SK-N-MC (cell line): Measurements from ENCODE around the gene NCAM2.
A peak's percentile ranks its signal among the peaks of the same experiment; 100 is the strongest.

Experiments used
- DNase-seq: peaks from one replicate; pipeline ENCODE4 v3.0.0-alpha.2; 2011; ENCODE audit warnings: low read depth, low spot score
- H3K27ac ChIP-seq: fragments of 200-600 bp; sonication (generic); 2 replicates; pipeline ENCODE4 v1.5.1; 2016; ENCODE audit warnings: mixed run types
- H3K36me3 ChIP-seq: fragments of 200-600 bp; sonication (generic); 2 replicates; pipeline ENCODE4 v1.6.1; 2017; ENCODE audit warnings: antibody characterized with exemption, low read length, mixed read lengths; ENCODE audit not compliant: insufficient read depth
- H3K4me3 ChIP-seq: fragments of 200-600 bp; sonication (generic); 2 replicates; pipeline ENCODE4 v1.5.1; 2016
- H3K9ac ChIP-seq: fragments of 200-600 bp; sonication (generic); 2 replicates; pipeline ENCODE4 v1.8.0; 2017; ENCODE audit warnings: mixed run types, mixed read lengths; ENCODE audit not compliant: insufficient read length
- H3K9me3 ChIP-seq: fragments of 200-600 bp; sonication (generic); 2 replicates; pipeline ENCODE4 v1.6.1; 2017; ENCODE audit warnings: low read depth, mild to moderate bottlenecking, antibody characterized with exemption, low read length, moderate library complexity, mixed read lengths
- EZH2 ChIP-seq: fragments of 200-600 bp; sonication (generic); IDR thresholded peaks from one replicate; pipeline ENCODE4 v1.6.1; 2017; ENCODE audit warnings: antibody characterized with exemption
- FOXP2 ChIP-seq: optimal IDR thresholded peaks from 2 replicates; pipeline ENCODE3; 2011; ENCODE audit warnings: mild to moderate bottlenecking, moderate library complexity; ENCODE audit not compliant: insufficient read depth; ENCODE audit errors: extremely low read length, control extremely low read depth
- POLR2AphosphoS5 ChIP-seq: IDR thresholded peaks from 2 replicates; pipeline ENCODE4 v1.6.1; 2012; ENCODE audit warnings: mild to moderate bottlenecking, low read depth, low read length, borderline replicate concordance

NCAM2 gene

DNA sequence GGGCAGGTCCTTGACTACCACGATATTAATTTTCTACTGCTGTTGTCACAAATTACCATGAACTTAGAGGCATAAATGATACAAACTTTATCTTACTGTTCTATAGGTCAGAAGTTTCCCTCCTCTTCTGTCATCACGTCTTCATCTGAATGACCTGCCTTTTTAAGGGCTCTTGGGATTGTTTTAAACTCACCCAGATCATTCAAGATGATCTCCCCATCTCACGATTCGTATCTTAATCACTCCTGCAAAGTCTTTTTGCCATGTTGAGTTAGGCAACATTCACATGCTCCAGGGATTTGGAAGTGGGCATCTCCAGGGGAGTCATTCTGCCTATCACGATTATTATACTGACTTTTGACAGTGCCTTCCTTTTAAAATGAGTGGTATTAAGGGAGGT lies 32.1 kb downstream of the NCAM2 start:
- H3K4me3 ChIP-seq, result no peak overlapping the region
- TF ChIP-seq EZH2 (no peak), FOXP2 (no peak), POLR2AphosphoS5 (no peak)
- no peak overlapping the region for H3K9ac ChIP-seq
- H3K36me3 ChIP-seq, result peaks cover 5% of the 10 kb centered on the region; the same call in 1 of the 2 replicates
- no peak overlapping the region for H3K27ac ChIP-seq
- 0 out of 2 replicates have a peak, but pooled peaks cover 2% of the 10 kb centered on the region for H3K9me3 ChIP-seq
- DNase-seq, result no peak

DNA sequence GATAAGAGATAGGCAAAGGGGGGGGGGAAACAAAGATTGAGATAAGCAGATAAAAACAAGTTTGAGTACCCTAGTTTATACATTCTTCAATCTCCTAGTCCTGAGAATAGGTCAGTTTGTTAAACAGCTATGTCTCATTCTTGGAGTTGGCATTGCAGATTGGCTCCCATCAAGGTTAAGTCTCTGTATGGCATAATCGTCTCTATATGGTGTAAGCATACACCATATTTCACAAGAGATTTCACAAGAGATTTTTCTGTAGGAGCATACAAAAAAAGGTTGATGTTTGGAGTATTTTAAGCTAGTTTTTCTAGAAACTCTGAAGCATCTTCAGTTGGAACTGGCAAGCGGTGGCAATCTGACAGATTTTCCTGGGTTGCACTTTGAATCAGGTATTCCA lies 35.8 kb downstream of the NCAM2 start:
- Histone ChIP-seq H3K36me3 (peaks cover 5% of the 10 kb centered on the region; the same call in 1 of the 2 replicates), H3K9ac (no peak overlapping the region), H3K9me3 (0 out of 2 replicates have a peak, but pooled peaks cover 2% of the 10 kb centered on the region), H3K27ac (no peak overlapping the region), H3K4me3 (no peak overlapping the region)
- TF ChIP-seq POLR2AphosphoS5 (no peak), FOXP2 (no peak), EZH2 (no peak)
- DNase-seq, result no peak

DNA sequence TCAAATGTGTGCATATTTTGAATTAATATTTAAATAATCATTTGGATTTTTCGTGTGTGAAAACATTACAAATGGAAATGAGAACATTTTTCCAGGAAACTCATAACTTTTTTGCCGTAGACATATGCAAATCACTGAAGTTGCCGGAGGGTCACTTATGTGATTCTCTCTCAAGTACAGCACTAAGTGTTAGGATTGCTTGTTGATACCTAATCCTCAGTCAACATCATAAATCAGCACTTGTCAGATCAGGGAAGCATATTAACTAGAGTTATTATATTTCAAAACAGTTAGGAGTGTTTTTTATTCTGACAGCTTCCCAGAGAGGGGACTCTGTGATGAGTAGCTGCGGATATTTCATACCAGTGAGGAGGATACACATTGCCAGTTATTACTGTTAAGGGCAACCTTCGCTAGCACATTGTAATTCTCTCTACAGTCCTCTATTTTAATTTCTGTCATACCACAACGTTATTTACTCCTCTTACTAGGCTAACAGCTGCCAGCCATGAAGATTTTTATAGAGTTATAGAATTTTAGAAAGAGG lies 41.5 kb downstream of the NCAM2 start:
- H3K9me3 ChIP-seq, result peaks cover 8% of the 10 kb centered on the region; the same call in 1 of the 2 replicates
- TF ChIP-seq POLR2AphosphoS5 (no peak), FOXP2 (peak; percentile 24)
- peak; percentile 73 for DNase-seq
- no peak overlapping the region for H3K4me3 ChIP-seq
- no peak overlapping the region for H3K9ac ChIP-seq
- peaks cover 6% of the 10 kb centered on the region; the same call in 1 of the 2 replicates for H3K36me3 ChIP-seq
- no peak overlapping the region for H3K27ac ChIP-seq

DNA sequence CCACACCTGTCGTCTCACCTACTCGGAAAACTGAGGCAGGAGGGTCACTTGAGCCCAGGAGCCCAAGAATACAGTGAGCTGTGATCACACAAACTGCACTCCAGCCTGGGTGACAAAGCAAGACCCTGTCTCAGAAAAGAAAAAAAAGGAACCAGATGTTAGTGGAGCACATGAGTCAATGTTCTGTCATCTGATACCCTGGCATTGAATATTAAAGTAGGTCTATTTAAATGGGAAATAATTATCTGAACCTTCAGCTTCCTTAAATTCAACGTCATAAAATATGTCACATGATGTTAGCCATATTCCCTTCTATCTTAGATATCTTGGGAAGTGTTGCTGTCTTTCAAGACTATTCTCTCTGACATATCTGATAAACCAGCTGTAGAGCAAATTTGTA lies 47.3 kb downstream of the NCAM2 start:
- Histone ChIP-seq H3K36me3 (peaks cover 6% of the 10 kb centered on the region; the same call in 1 of the 2 replicates), H3K27ac (no peak overlapping the region), H3K9ac (no peak overlapping the region), H3K4me3 (no peak overlapping the region), H3K9me3 (peaks cover 8% of the 10 kb centered on the region; the same call in 1 of the 2 replicates)
- TF ChIP-seq POLR2AphosphoS5 (no peak), EZH2 (no peak), FOXP2 (no peak)
- no peak for DNase-seq

DNA sequence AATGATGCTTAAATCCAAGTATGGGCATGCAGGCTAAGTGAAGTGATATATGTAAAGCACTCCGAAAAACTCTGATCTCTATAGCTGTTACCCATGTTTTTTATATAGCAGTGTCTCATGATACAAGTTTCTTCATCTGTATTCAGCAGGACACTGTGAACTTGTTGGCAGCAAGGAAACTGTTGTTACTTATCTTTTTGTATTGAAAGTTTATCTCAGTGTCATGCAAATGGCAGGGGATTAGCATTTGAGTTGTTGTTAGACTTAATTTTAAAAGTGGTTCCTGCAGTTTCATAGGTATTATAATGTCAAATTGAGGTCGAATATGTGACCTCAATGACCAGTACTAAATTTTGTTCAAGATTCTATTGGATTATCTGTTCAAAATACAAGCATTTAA lies 47.9 kb downstream of the NCAM2 start:
- Histone ChIP-seq H3K9me3 (peaks cover 5% of the 10 kb centered on the region; the same call in 1 of the 2 replicates), H3K4me3 (no peak overlapping the region), H3K27ac (no peak overlapping the region), H3K36me3 (peaks cover 6% of the 10 kb centered on the region; the same call in 1 of the 2 replicates), H3K9ac (no peak overlapping the region)
- no peak for TF ChIP-seq EZH2
- no peak for TF ChIP-seq FOXP2
- TF ChIP-seq POLR2AphosphoS5, result no peak
- no peak for DNase-seq

DNA sequence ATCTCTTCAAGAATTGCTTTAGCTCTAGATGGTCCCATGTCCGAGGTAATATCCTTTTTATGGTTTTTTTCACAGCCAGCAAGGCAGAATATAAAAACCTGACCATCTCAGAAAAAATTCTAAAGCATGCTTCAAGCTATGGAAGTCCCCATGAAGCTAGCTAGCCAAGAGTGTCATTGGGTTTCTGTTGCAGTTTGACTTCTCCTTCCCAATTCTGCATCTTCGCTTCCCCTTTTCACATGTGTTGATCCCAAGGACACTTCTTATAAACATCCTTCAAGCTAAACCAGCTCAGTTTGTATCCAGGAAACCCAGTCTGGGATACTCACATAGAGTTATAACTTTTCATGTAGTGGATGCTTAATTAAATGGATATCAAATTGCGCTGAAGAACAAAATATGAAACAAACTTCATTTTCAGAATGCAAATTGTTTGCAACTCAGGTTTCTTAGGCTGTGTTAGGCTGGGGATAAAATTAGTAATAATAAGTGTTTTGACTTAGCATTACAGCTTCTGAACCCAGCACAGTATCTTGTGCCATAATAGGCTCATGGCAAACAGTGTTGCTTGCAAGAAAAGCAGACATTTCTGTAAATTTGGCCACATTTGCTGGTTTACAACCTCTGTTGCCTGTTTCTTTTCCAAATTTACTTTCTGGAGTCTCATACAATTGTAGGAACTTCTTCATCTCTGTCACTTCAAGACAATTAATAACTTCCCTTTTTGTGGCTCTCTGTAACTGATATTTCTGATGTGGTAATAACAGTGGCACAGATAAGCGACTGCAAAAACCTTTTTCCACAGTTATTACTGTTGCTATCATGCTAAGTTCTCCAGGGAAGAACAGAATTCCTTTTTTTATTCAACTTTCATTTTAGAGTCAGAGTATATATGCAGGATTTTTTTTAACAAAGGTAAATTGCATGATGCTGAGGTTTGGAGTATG lies 53.2 kb downstream of the NCAM2 start:
- Histone ChIP-seq H3K4me3 (no peak overlapping the region), H3K36me3 (no peaks in the 10 kb centered on the region), H3K27ac (no peak overlapping the region), H3K9ac (no peak overlapping the region), H3K9me3 (no peaks in the 10 kb centered on the region)
- no peak for DNase-seq
- TF ChIP-seq FOXP2 (no peak), EZH2 (no peak), POLR2AphosphoS5 (no peak)

DNA sequence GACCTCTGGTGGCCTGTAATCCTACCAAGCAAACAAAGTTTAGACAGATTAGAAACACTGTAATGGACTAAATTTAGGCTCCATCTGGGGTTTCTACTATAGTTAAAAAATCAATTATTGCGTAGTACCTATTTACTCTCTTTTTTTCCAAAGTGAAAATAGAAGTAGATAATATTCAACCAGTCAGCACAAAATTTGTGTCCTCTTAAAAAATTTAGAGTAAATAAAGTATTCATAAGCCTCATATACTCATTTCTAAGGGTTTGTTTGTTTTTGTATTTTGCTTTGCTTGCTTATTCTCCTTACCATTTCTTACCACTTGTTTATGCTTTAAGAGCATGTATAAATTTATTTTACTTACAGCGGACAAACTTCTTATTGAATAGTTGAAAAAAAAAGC lies 54.5 kb downstream of the NCAM2 start:
- H3K27ac ChIP-seq, result no peak overlapping the region
- TF ChIP-seq EZH2, result no peak
- no peak for TF ChIP-seq FOXP2
- TF ChIP-seq POLR2AphosphoS5, result no peak
- no peak for DNase-seq
- H3K9ac ChIP-seq, result no peak overlapping the region
- no peaks in the 10 kb centered on the region for H3K36me3 ChIP-seq
- no peaks in the 10 kb centered on the region for H3K9me3 ChIP-seq
- H3K4me3 ChIP-seq, result no peak overlapping the region

DNA sequence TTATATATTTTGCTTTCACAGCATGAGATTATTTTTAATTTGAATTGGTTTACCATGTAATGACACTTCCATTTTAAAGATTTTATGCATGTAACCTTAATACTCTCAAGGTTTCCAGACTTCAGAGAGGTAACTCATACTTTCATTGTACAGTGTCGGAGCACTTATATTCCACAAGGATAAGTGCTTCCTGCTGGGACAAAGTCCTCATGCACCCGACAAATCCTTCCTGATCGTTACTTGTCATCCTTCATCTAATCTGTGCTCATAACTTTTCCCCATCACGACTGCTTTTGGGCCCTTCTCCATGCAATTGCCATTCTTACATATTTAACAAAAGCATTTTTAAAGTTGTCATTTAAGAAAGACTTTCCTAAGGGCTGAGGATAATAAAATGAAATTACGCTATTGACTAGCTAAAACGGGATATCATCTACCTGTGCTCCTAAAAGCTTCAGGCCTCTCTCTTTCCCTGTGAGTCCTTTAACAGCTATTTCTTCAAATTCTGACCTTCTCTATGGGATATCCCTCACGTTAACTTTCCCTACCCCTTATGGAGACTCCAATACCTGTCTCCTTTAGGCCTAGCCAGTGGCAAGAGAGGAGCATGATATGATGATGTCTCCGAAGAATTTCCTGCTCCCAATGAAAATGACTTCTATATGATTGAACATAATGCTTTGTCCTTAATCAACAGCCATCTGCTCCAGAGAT lies 59.3 kb downstream of the NCAM2 start:
- Histone ChIP-seq H3K9me3 (no peaks in the 10 kb centered on the region), H3K9ac (no peak overlapping the region), H3K4me3 (no peak overlapping the region), H3K27ac (no peak overlapping the region), H3K36me3 (no peaks in the 10 kb centered on the region)
- TF ChIP-seq EZH2, result no peak
- TF ChIP-seq FOXP2, result no peak
- no peak for TF ChIP-seq POLR2AphosphoS5
- DNase-seq, result no peak
